Smooth muscle cell (in vitro differentiated cells): Measurements from ENCODE around the gene GJE1. TPM values are rescaled to one million over a fixed set of nuclear protein-coding genes. Genes with fewer than 3 reads are reported as not detected.
"Not testable (repeated sequence)": the region's sequence is repeated elsewhere in the genome, so short reads cannot be mapped to it uniquely, and the experiment has no call there.

Experiments used
- DNase-seq: peaks from one replicate; lab custom pipeline; 2025; ENCODE audit not compliant: unreplicated experiment; lab: John Stamatoyannopoulos, UW
- H2AFZ ChIP-seq: fragments of 200-600 bp; sonication (generic); 2 replicates; pipeline ENCODE4 v1.6.0; 2016; ENCODE audit warnings: antibody characterized with exemption, low read depth, mild to moderate bottlenecking
- H3F3A ChIP-seq: fragments of 200-600 bp; sonication (generic); 2 replicates; pipeline ENCODE4 v1.6.0; 2017; ENCODE audit warnings: antibody characterized with exemption, low read depth
- H3K27ac ChIP-seq: fragments of 200-600 bp; sonication (generic); 2 replicates; pipeline ENCODE4 v1.5.1; 2016; ENCODE audit warnings: low read depth, mild to moderate bottlenecking
- H3K27me3 ChIP-seq: fragments of 200-600 bp; sonication (generic); 2 replicates; pipeline ENCODE4 v1.6.1; 2016; ENCODE audit warnings: low read depth, mild to moderate bottlenecking
- H3K36me3 ChIP-seq: fragments of 200-600 bp; sonication (generic); 2 replicates; pipeline ENCODE4 v1.5.1; 2016; ENCODE audit warnings: low read depth
- H3K4me1 ChIP-seq: fragments of 200-600 bp; sonication (generic); 2 replicates; pipeline ENCODE4 v1.5.1; 2016; ENCODE audit warnings: low read depth
- H3K4me2 ChIP-seq: fragments of 200-600 bp; sonication (generic); 2 replicates; pipeline ENCODE4 v1.6.0; 2016; ENCODE audit warnings: mild to moderate bottlenecking
- H3K4me3 ChIP-seq: fragments of 200-600 bp; sonication (generic); 2 replicates; pipeline ENCODE4 v1.5.1; 2016; ENCODE audit warnings: mild to moderate bottlenecking
- H3K79me2 ChIP-seq: fragments of 200-600 bp; sonication (generic); 2 replicates; pipeline ENCODE4 v1.6.0; 2016; ENCODE audit warnings: low read depth, mild to moderate bottlenecking
- H3K9ac ChIP-seq: fragments of 200-600 bp; sonication (generic); 2 replicates; pipeline ENCODE4 v1.6.0; 2016; ENCODE audit warnings: low read depth
- H3K9me3 ChIP-seq: fragments of 200-600 bp; sonication (generic); replicated peaks from 2 replicates; pipeline ENCODE4 v1.5.1; 2016; ENCODE audit warnings: low read depth
- H4K20me1 ChIP-seq: fragments of 200-600 bp; sonication (generic); 2 replicates; pipeline ENCODE4 v1.6.0; 2016; ENCODE audit warnings: low read depth
- CTCF ChIP-seq: fragments of 200-600 bp; sonication (generic); IDR thresholded peaks from 2 replicates; pipeline ENCODE4 v1.5.1; 2017; ENCODE audit warnings: borderline replicate concordance, mild to moderate bottlenecking, antibody characterized with exemption; ENCODE audit not compliant: insufficient read depth, poor library complexity, severe bottlenecking
- WGBS: methylation state at CpG from one replicate; pipeline ENCODE4 v1.1.7; 2016; ENCODE audit warnings: low lambda C conversion rate; 5-methylcytosine and 5-hydroxymethylcytosine counted together
- polyA plus RNA-seq: library from polyadenylated mRNA; unstranded; fragments of >200 nt; fragmentation: Nextera tagmentation; extraction: Ambion mirVana; gene quantifications from 2 replicates; pipeline ENCODE4 v1.2.1, GENCODE V29; 2016
- total RNA-seq: library from RNA; depleted of rRNA; stranded (reverse); fragments of >200 nt; gene quantifications from 2 replicates; pipeline ENCODE4 v1.2.3, GENCODE V29; 2014

The GJE1 gene
- total RNA-seq (not detected in 2 replicates), polyA plus RNA-seq (not detected in 2 replicates)

DNA sequence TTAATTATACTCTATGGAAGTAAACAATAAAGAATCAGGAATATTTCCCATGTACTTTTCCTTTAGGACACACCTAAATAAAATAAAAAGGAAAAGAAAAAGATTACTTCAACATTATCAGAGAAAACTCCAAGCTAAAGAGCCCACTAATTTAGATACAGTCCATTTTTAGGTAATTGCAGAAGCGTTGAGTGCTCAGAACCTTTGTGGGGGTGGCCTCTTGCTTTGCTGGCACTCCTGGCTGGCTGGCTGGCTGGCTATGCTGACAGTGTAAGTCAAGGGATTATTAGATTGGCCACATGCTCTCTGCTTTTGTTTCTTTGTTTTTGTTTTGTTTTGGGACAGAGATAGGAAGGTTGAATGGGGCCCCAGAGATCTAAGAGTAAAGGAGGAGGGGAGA lies at the start of gene GJE1:
GJE1 (plus strand) TSS at position 301 of the 400 bp plus-strand sequence. CDS start 234 bp downstream, outside the sequence.
- Histone ChIP-seq H4K20me1 (no peaks in the 10 kb centered on the region), H3K36me3 (no peaks in the 10 kb centered on the region), H3F3A (no peaks in the 10 kb centered on the region), H3K27me3 (no peaks in the 10 kb centered on the region), H3K79me2 (no peaks in the 10 kb centered on the region), H3K27ac (no peak within 1 kb of the TSS), H3K4me3 (no peak within 1 kb of the TSS), H3K4me2 (no peak within 1 kb of the TSS), H3K9me3 (no peaks in the 10 kb centered on the region), H3K9ac (no peak within 1 kb of the TSS), H3K4me1 (no peaks in the 10 kb centered on the region), H2AFZ (no peak within 1 kb of the TSS)
- DNase-seq = no peak
- TF ChIP-seq CTCF = no peak
- WGBS = 47% methylated on average over 1 of the region's 1 CpG

GRCh38 chr6:142087950-142088857 lies 44.5 kb upstream of the GJE1 start:
- no peaks in the 10 kb centered on the region for H4K20me1 ChIP-seq
- peaks cover 19% of the 10 kb centered on the region for H3K27me3 ChIP-seq
- 37% methylated on average over 49 of the region's 49 CpGs for WGBS
- no peaks in the 10 kb centered on the region for H3K36me3 ChIP-seq
- no peak overlapping the region for H3K9ac ChIP-seq
- no peaks in the 10 kb centered on the region for H3F3A ChIP-seq
- no peak for TF ChIP-seq CTCF
- no peak overlapping the region for H3K4me3 ChIP-seq
- DNase-seq = no peak
- no peak overlapping the region for H3K4me2 ChIP-seq
- H3K4me1 ChIP-seq = no peaks in the 10 kb centered on the region
- no peak overlapping the region for H2AFZ ChIP-seq
- H3K9me3 ChIP-seq = no peaks in the 10 kb centered on the region
- no peaks in the 10 kb centered on the region for H3K79me2 ChIP-seq
- no peak overlapping the region for H3K27ac ChIP-seq

- H3K79me2 ChIP-seq = no peaks in the 10 kb centered on the region
- no peaks in the 10 kb centered on the region for H3K36me3 ChIP-seq
- H3K4me2 ChIP-seq = no peak overlapping the region
- no peaks in the 10 kb centered on the region for H3K4me1 ChIP-seq
- H3K27me3 ChIP-seq = peaks cover 19% of the 10 kb centered on the region
- no peaks in the 10 kb centered on the region for H4K20me1 ChIP-seq
- no peak for TF ChIP-seq CTCF
- no peaks in the 10 kb centered on the region for H3K9me3 ChIP-seq
- no peak overlapping the region for H3K4me3 ChIP-seq
- no peaks in the 10 kb centered on the region for H3F3A ChIP-seq
- H2AFZ ChIP-seq = no peak overlapping the region
- DNase-seq = no peak
- 4% methylated on average over 14 of the region's 14 CpGs for WGBS
- H3K27ac ChIP-seq = no peak overlapping the region
- no peak overlapping the region for H3K9ac ChIP-seq
These were observed 43.9 kb upstream of the GJE1 start for GRCh38 chr6:142088858-142089216.

GRCh38 chr6:142104820-142105219 lies 27.9 kb upstream of the GJE1 start:
- 91% methylated on average over 5 of the region's 5 CpGs for WGBS
- DNase-seq = not testable (repeated sequence)

DNA sequence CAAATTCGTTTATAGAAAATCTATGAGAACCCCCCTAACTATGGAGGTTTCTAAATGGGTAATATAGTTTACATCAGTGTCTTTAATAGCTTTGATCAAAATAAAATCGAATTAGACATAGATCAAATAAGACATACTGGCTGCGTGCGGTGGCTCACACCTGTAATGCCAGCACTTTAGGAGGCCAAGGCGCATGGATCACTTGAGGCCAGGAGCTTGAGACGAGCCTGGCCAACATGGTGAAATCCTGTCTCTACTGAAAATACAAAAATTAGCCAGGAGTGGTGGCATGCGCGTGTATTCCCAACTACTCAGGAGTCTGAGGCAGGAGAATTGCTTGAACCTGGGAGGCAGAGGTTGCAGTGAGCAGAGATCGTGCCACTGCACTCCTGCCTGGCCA lies 21.9 kb upstream of the GJE1 start:
- not testable (repeated sequence) for H3K27me3 ChIP-seq, H3K4me1 ChIP-seq, H3F3A ChIP-seq, DNase-seq, H3K9me3 ChIP-seq, H3K4me3 ChIP-seq, H3K36me3 ChIP-seq, H3K4me2 ChIP-seq, H3K9ac ChIP-seq, H4K20me1 ChIP-seq, H3K27ac ChIP-seq, H3K79me2 ChIP-seq, H2AFZ ChIP-seq
- WGBS = 94% methylated on average over 9 of the region's 9 CpGs

More at GRCh38 chr6:142104820-142105219, 27.9 kb upstream of the GJE1 start:
- H3K4me2 ChIP-seq, H3K79me2 ChIP-seq, H3K4me3 ChIP-seq, H2AFZ ChIP-seq, H3K27ac ChIP-seq, H3K9me3 ChIP-seq, H3K36me3 ChIP-seq, H3K4me1 ChIP-seq, H4K20me1 ChIP-seq, H3F3A ChIP-seq, H3K9ac ChIP-seq, H3K27me3 ChIP-seq: not testable (repeated sequence)
